K562 (cell line): Measurements from ENCODE around the gene SHISAL2A. TPM values are rescaled to one million over a fixed set of nuclear protein-coding genes. Genes with fewer than 3 reads are reported as not detected.

Source experiments
- ATAC-seq: fragments of 200-7000 bp; cut with Tn5 transposase; 3 replicates; pipeline ENCODE4 v1.9.1; 2020; ENCODE audit warnings: moderate library complexity
- BruUV-seq: library from RNA; stranded (reverse); fragments of 400-500 nt; replicated peaks from 2 replicates; lab custom pipeline; 2021; lab: Mats Ljungman, UMichigan
- CTCF ChIA-PET: fragments of 300-600 bp; formaldehyde crosslinking; extraction: SDS; loops from one replicate; lab custom pipeline; 2021; ENCODE audit warnings: low intra/inter-chr PET ratio; lab: Yijun Ruan, JAX
- POLR2A ChIA-PET: fragments of 300-600, 350-650 bp; sonication (Branson Sonifier 250); formaldehyde crosslinking; extraction: SDS; loops from one replicate; lab custom pipeline; 2021; ENCODE audit warnings: antibody characterized with exemption, inconsistent platforms; lab: Yijun Ruan, JAX
- DNase-seq, 4 experiments: peaks; one replicate each; pipeline versions ENCODE4 v3.0.0 to v3.0.0-alpha.2; 2011 to 2018; ENCODE audit warnings: low spot score in 3 of 4, mixed read lengths in 3 of 4; ENCODE audit errors: extremely low read depth in 1 of 4
- FAIRE-seq: peaks from 2 replicates; lab custom pipeline; 2011; peaks lifted over from hg19 to GRCh38; lab: Jason Lieb, UNC
- H2AFZ ChIP-seq: 2 replicates; pipeline ENCODE4 v1.6.0; 2011; ENCODE audit warnings: low read depth, low read length, control low read depth, inconsistent platforms
- H3K27ac ChIP-seq: fragments of 200-600 bp; 3 replicates; pipeline ENCODE4 v1.8.0; 2011; ENCODE audit warnings: low read depth, mild to moderate bottlenecking, control low read depth, inconsistent platforms, low read length, moderate library complexity, mixed read lengths; ENCODE audit errors: extremely low read depth
- H3K27me3 ChIP-seq, 2 experiments: fragments of 300-600 bp in 1 of 2; 2 replicates in 1 of 2; 3 replicates in 1 of 2; pipeline versions ENCODE4 v1.6.0 to v1.8.0; 2011; ENCODE audit warnings: inconsistent platforms in 2 of 2, low read length in 2 of 2, mild to moderate bottlenecking in 1 of 2, mixed read lengths in 1 of 2, moderate library complexity in 1 of 2; ENCODE audit not compliant: control insufficient read depth in 2 of 2, insufficient read depth in 2 of 2
- H3K36me3 ChIP-seq: fragments of 300-600 bp; 3 replicates; pipeline ENCODE4 v1.8.0; 2011; ENCODE audit warnings: mild to moderate bottlenecking, low read length, inconsistent platforms; ENCODE audit not compliant: control insufficient read depth, insufficient read depth
- H3K4me1 ChIP-seq, 2 experiments: fragments of 200-600 bp in 1 of 2; replicated peaks in 1 of 2; 2 replicates in 1 of 2; 3 replicates in 1 of 2; pipeline versions ENCODE4 v1.5.1 to v1.8.0; 2011; ENCODE audit warnings: inconsistent platforms in 2 of 2, low read length in 2 of 2, mild to moderate bottlenecking in 1 of 2, mixed read lengths in 1 of 2, moderate library complexity in 1 of 2; ENCODE audit not compliant: control insufficient read depth in 2 of 2, insufficient read depth in 2 of 2
- H3K4me2 ChIP-seq: 2 replicates; pipeline ENCODE4 v1.6.1; 2011; ENCODE audit warnings: low read length, control low read depth, inconsistent platforms, mixed read lengths; ENCODE audit not compliant: insufficient read depth
- H3K4me3 ChIP-seq: fragments of 200-600 bp; sonication (generic), shearing (Covaris generic); 2 replicates; pipeline ENCODE4 v1.5.1; 2016; ENCODE audit warnings: control low read depth, inconsistent platforms
- H3K79me2 ChIP-seq: fragments of 200-600 bp; 3 replicates; pipeline ENCODE4 v1.8.0; 2011; ENCODE audit warnings: low read length, inconsistent platforms; ENCODE audit not compliant: control insufficient read depth, insufficient read depth
- H3K9ac ChIP-seq, 2 experiments: 2 replicates each; pipeline versions ENCODE4 v1.6.0 to v1.6.1; 2011; ENCODE audit warnings: low read depth in 2 of 2, low read length in 2 of 2, control low read depth in 1 of 2, inconsistent platforms in 1 of 2, mild to moderate bottlenecking in 1 of 2, mixed read lengths in 1 of 2; ENCODE audit not compliant: insufficient read depth in 1 of 2
- H3K9me1 ChIP-seq: one replicate; pipeline ENCODE4 v1.6.0; 2011; ENCODE audit warnings: inconsistent platforms, mild to moderate bottlenecking, low read length, moderate library complexity; ENCODE audit not compliant: control insufficient read depth, insufficient read depth
- H3K9me3 ChIP-seq: replicated peaks from 2 replicates; pipeline ENCODE4 v1.5.1; 2011; ENCODE audit warnings: low read depth, low read length, inconsistent platforms; ENCODE audit not compliant: control insufficient read depth, insufficient read depth
- H4K20me1 ChIP-seq: replicated peaks from 2 replicates; pipeline ENCODE4 v1.6.1; 2011; ENCODE audit warnings: low read length, inconsistent platforms, mixed read lengths; ENCODE audit not compliant: control insufficient read depth, insufficient read depth
- CSDE1 ChIP-seq, 2 experiments: fragments of 450-650 bp; IDR thresholded peaks; 2 replicates each; pipeline ENCODE4 v1.6.1; 2016; ENCODE audit warnings: mild to moderate bottlenecking in 1 of 2
- E2F3 ChIP-seq: fragments of 250-450 bp; sonication (Bioruptor Pico); IDR thresholded peaks from 2 replicates; pipeline ENCODE4 v1.4.0; 2020; ENCODE audit warnings: mild to moderate bottlenecking
- FOXK1 ChIP-seq: sonication (generic); formaldehyde crosslinking; IDR thresholded peaks from 2 replicates; pipeline ENCODE4 v1.8.0; 2022; ENCODE audit warnings: missing genetic modification reagents, mild to moderate bottlenecking, borderline replicate concordance
- KLF1 ChIP-seq: fragments of 450-650 bp; IDR thresholded peaks from 2 replicates; pipeline ENCODE4 v1.6.1; 2016; ENCODE audit warnings: missing genetic modification characterization, missing compliant biosample characterization
- MAX ChIP-seq: sonication (generic); formaldehyde crosslinking; IDR thresholded peaks from 2 replicates; pipeline ENCODE4 v1.9.0; 2022; ENCODE audit warnings: mild to moderate bottlenecking, missing genetic modification reagents
- PTBP1 ChIP-seq: fragments of 200-400 bp; formaldehyde crosslinking; IDR thresholded peaks from 2 replicates; pipeline ENCODE4 v1.6.1; 2017; ENCODE audit warnings: low read depth, low read length
- RFX1 ChIP-seq: fragments of 450-650 bp; IDR thresholded peaks from 2 replicates; pipeline ENCODE4 v1.6.1; 2016; ENCODE audit warnings: mild to moderate bottlenecking, moderate library complexity
- SNIP1 ChIP-seq: fragments of 450-650 bp; IDR thresholded peaks from 2 replicates; pipeline ENCODE4 v1.7.1; 2017; ENCODE audit warnings: low read depth, mild to moderate bottlenecking
- SREBF1 ChIP-seq: fragments of 150-350 bp; IDR thresholded peaks from 2 replicates; pipeline ENCODE4 v1.6.1; 2014; ENCODE audit warnings: antibody characterized with exemption, low read depth, low read length, borderline replicate concordance
- ZNF23 ChIP-seq: fragments of 250-450 bp; sonication (Bioruptor Pico); IDR thresholded peaks from 2 replicates; pipeline ENCODE4 v1.4.0; 2020; ENCODE audit warnings: mild to moderate bottlenecking
- ZNF431 ChIP-seq: sonication (generic); formaldehyde crosslinking; IDR thresholded peaks from 2 replicates; pipeline ENCODE4 v1.8.0; 2022; ENCODE audit warnings: mild to moderate bottlenecking, missing genetic modification reagents
- ZNF717 ChIP-seq: fragments of 250-450 bp; sonication (Bioruptor Pico); IDR thresholded peaks from 2 replicates; pipeline ENCODE4 v1.5.0; 2021
- WGBS: fragments of 100-300 bp; shearing (Covaris generic); methylation state at CpG from one replicate; pipeline ENCODE4 v1.1.6; 2016; ENCODE audit warnings: low coverage, mixed read lengths; ENCODE audit not compliant: insufficient coverage; ENCODE audit errors: missing lambda C conversion rate; 5-methylcytosine and 5-hydroxymethylcytosine counted together
- in situ Hi-C: fragments of 300-500 bp; cut with MboI; formaldehyde crosslinking; loops from 4 replicates; pipeline ENCODE4 v1.15.0; 2018; ENCODE audit warnings: inconsistent platforms, mixed read lengths
- intact Hi-C: fragments of 100-400 bp; cut with micrococcal nuclease; formaldehyde crosslinking; loops from 2 replicates; pipeline ENCODE4 v1.14.2; 2022
- polyA plus RNA-seq, 8 experiments: library from polyadenylated mRNA; depleted of rRNA in 4 of 8; stranded (reverse) in 5 of 8; unstranded in 3 of 8; fragments of >200 nt; fragmentation: Nextera tagmentation in 2 of 8; fragmentation: Illumina TruSeq in 1 of 8; extraction: Ambion mirVana in 2 of 8; extraction: Trizol in 1 of 8; gene quantifications; 2 replicates each; pipeline versions ENCODE4 v1.2.1 to v1.2.3, GENCODE V29; 2011 to 2014; ENCODE audit warnings: inconsistent platforms in 1 of 8, missing spikeins in 1 of 8
- total RNA-seq, 7 experiments: library from RNA; depleted of rRNA in 6 of 7; stranded (reverse); fragments of >200 nt in 6 of 7; fragmentation: Illumina TruSeq in 2 of 7; extraction: Trizol in 2 of 7; gene quantifications; 2 replicates each; pipeline versions ENCODE4 v1.2.1 to v1.2.3, GENCODE V29; 2011 to 2021; ENCODE audit warnings: low replicate concordance in 1 of 7

The SHISAL2A gene
- total and polyA plus RNA-seq, 9 of the 15 experiments (the other 6 are each of a cell fraction or from before 2014, with no cell fraction given): 0.11 TPM; not detected in 8

GRCh38 chr1:52691821-52692220, 58.9 kb downstream of the SHISAL2A start (continued):
- TF ChIP-seq PTBP1 (no peak), FOXK1 (CRISPR knock-in tag) (no peak), ZNF717 (CRISPR knock-in tag) (no peak), SNIP1 (no peak), KLF1 (tag) (no peak), ZNF431 (CRISPR knock-in tag) (no peak), E2F3 (no peak), CSDE1 (IDR thresholded peaks at IDR 0.05) (no peak), ZNF23 (no peak), RFX1 (no peak)

- no peaks in the 10 kb centered on the region for H3K9me1 ChIP-seq
- peaks cover 73% of the 10 kb centered on the region for H3K79me2 ChIP-seq
- H3K27ac ChIP-seq: no peak overlapping the region
- no TSS peak for BruUV-seq
- no peaks in the 10 kb centered on the region for H4K20me1 ChIP-seq
- no peak for FAIRE-seq
- peaks cover 1% of the 10 kb centered on the region; the same call in 1 of the 2 replicates for H3K9me3 ChIP-seq
- CTCF ChIA-PET: no interaction called here
- H3K4me2 ChIP-seq: no peak overlapping the region
- WGBS: 97% methylated on average over 4 of the region's 4 CpGs
- no peak overlapping the region for H2AFZ ChIP-seq
- intact Hi-C loops: no loop called here
- H3K27me3 ChIP-seq: no peaks in the 10 kb centered on the region
- H3K9ac ChIP-seq: no peak overlapping the region
- in situ Hi-C loops: loop anchor here (25.0 kb wide), 1 partner anchor 555 kb away; the partner anchor contains the start of gene ZFYVE9
- DNase-seq: no peak
- TF ChIP-seq SREBF1: no peak
- 0 out of 2 replicates have a peak, but pooled peaks have one; percentile 12 for TF ChIP-seq MAX (CRISPR knock-in tag)
- TF ChIP-seq, all 486 proteins: peak for 1
- Histone ChIP-seq H3K4me3 (no peak overlapping the region), H3K36me3 (peaks cover 76% of the 10 kb centered on the region), H3K4me1 (peaks cover 2% of the 10 kb centered on the region in 2 experiments; a peak in 3 of 5 replicates)
- no peak for ATAC-seq
- POLR2A ChIA-PET: interaction anchor here (1.4 kb wide), 1 partner anchor 125 kb away, joined by 4 read pairs; no protein-coding TSS in a partner anchor
These were observed 59.7 kb downstream of the SHISAL2A start for GRCh38 chr1:52692697-52693096.
